Loucy (cell line): ENCODE results near the gene CPEB1.

Experiments used
- CTCF ChIP-seq: fragments of 200-600 bp; sonication (generic); conservative IDR thresholded peaks from 2 replicates; pipeline ENCODE4 v1.5.1; 2014; ENCODE audit warnings: mild to moderate bottlenecking, antibody characterized with exemption, low read length
- EZH2phosphoT487 ChIP-seq: fragments of 200-600 bp; IDR thresholded peaks from 2 replicates; pipeline ENCODE4 v1.6.1; 2018; ENCODE audit warnings: antibody characterized with exemption, mild to moderate bottlenecking, moderate library complexity, borderline replicate concordance

GRCh38 chr15:82532991-82533481, 114.1 kb downstream of the CPEB1 start:
- TF ChIP-seq CTCF (no peak), EZH2phosphoT487 (no peak)
